Raji (cell line): Measurements from ENCODE around the gene GFRA3.

Experiments used
- POLR2A ChIP-seq: IDR thresholded peaks from 2 replicates; pipeline ENCODE4 v1.6.1; 2011; ENCODE audit warnings: low read depth, low read length, control low read depth; ENCODE audit not compliant: insufficient read depth

GFRA3 gene, protein sequence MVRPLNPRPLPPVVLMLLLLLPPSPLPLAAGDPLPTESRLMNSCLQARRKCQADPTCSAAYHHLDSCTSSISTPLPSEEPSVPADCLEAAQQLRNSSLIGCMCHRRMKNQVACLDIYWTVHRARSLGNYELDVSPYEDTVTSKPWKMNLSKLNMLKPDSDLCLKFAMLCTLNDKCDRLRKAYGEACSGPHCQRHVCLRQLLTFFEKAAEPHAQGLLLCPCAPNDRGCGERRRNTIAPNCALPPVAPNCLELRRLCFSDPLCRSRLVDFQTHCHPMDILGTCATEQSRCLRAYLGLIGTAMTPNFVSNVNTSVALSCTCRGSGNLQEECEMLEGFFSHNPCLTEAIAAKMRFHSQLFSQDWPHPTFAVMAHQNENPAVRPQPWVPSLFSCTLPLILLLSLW

DNA sequence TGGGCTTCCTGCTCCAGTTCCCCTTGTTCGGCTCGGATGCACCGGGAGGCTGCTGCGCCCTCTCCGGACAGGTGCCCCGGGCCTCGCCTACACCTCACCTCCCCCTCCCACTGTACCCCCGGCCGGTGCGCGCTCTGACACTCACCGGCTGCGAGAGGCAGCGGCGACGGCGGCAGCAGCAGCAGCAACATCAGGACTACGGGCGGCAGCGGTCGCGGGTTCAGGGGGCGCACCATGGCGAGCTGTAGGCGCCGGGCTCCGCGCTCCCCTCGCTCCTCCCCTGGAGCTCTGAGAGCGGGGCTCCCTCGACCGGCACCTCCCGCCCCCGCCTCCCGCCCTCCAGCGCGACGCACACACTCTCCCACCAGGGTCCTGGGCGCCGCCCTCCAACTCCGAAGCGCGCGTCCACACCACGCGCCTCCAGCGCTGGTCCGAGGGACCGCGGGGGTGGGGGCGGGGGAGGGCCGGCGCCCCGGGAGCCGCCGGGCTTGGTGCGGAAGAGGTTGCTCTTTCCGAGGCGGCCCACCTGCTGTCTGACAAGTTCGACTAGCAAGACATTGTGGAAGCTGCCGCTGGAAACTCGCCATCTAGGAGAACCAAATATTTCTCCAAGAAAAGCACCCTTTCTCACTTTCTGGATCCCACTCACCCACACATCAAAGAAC lies at the start of gene GFRA3:
Gene GFRA3 (minus strand): TSS at position 433 of the 665 bp plus-strand sequence. CDS start 197 bp downstream, at position 236.
- no peak for TF ChIP-seq POLR2A

GRCh38 chr5:138316355-138316754 lies 41.9 kb upstream of the GFRA3 start:
- no peak for TF ChIP-seq POLR2A

DNA sequence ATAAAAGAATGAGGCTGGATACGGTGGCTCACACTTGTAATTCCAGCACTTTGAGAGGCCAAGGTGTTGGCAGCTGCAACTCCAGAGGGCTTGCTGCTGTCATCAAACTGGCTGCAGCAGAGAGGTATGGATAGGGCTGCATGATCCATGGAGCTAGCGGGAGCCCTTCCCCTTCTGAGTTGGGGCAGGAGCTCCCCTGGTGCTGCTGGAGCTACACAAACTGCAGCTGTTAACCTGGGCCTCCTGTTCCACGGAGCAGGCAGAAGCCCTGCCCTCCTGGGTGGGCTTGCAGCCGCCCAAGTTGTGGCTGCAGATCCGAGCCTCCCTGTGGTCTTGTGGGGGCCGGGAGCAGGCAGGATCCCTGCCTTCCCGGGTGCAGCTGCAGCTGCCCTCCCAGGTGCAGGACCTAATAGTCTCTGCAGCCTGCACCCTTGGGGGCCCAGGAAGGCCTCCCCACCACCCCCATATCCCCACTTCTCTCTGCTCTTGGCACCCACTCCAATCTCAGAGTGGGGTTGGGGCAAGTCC lies 41.4 kb upstream of the GFRA3 start:
- no peak for TF ChIP-seq POLR2A

DNA sequence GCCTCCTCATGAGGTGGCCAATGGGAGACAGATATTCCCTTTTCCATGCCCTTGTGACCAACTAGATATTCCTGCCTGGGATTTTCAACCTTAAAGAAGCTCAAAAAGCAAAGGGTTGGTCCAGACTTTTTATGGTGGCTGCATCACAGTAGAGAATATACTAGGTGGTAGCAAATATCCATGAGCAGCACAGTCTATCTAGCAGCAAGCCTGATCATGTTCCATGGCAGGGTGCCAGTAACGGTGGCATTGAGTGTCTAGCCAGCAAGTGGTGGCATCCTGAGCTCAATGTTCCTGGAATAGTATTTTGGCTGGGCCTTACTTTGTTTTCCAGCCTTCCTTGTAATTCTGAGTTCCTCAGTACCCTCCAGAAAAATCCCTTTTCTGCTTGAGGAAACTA lies 31.4 kb upstream of the GFRA3 start:
- no peak for TF ChIP-seq POLR2A

GRCh38 chr5:138303372-138303771 lies 29.0 kb upstream of the GFRA3 start:
- no peak for TF ChIP-seq POLR2A

- TF ChIP-seq POLR2A = no peak
Measured at GRCh38 chr5:138289296-138289695, 14.9 kb upstream of the GFRA3 start.

DNA sequence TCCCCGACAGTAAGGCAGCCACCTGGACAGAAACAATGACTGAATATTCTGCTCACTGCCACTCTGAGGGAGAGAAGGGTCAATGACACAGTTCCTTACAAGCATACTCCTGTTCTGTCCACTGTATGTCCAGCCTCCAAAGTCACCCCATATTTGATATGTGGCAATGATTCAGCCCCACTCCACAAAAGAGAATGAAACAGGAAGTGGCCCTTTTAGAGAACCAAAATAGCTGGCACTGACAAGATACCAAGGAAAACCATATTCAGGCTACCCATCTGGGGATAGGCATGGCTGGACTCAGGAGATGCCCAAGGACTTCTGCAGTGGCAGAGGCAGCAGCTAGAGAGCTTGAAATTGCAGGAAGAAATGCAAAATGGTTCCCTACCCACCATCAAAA lies 12.8 kb upstream of the GFRA3 start:
- TF ChIP-seq POLR2A = no peak

DNA sequence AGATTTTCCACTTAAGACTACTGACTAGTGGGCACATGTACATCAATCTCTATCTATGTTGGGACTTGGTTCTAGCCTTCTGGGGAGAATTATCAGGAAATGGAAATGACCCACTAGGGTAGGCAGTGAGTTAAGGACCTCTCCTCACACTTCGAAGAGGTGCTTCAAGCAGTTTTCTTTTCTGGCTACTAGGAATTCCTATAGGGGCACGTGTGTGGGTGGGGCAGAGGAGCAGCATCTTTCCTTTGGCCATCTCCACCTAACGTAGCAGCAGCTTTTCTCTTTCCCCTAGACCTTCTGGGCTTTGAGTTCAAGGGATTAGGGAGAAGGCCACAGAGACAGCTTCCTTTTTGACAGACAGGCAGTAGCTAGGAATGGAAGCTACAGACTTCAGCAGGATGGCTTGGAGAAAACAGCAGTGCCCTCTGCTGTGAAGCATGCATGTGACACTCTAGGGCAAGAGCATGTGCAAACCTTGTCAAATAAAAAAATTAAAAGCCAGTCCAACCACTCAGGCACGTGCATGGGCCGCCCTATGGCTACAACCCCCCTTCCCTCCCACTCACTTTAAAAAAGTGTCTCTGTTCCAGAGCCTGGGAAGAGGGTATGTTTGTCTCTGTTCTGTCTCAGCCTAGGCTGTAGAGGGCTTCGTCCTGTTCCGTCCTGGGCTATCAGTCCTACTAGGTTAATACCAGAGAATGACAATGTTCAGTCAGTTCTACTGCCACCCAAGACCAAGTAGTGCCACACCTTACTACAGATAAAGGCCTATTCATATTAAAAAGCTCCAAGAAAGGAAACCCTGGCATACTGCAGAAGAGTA lies 8.7 kb upstream of the GFRA3 start:
- no peak for TF ChIP-seq POLR2A

DNA sequence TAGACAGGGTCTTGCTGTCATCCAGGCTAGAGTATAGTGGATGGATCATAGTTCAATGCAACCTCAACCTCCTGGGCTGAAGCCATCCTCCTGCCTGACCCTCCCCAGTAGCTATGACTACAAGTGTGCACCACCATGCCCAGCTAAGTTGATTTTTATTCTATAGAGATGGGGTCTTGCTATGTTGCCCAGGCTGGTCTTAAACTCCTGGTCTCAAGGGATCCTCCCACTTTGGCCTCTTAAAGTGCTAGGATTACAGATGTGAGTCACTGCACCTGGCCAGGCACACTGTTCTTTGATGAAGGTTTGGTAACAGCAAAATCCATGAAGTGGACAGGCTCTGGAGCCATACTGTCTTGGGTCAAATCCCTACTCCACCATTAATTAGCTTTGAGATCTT lies 6.5 kb upstream of the GFRA3 start:
- TF ChIP-seq POLR2A = no peak

DNA sequence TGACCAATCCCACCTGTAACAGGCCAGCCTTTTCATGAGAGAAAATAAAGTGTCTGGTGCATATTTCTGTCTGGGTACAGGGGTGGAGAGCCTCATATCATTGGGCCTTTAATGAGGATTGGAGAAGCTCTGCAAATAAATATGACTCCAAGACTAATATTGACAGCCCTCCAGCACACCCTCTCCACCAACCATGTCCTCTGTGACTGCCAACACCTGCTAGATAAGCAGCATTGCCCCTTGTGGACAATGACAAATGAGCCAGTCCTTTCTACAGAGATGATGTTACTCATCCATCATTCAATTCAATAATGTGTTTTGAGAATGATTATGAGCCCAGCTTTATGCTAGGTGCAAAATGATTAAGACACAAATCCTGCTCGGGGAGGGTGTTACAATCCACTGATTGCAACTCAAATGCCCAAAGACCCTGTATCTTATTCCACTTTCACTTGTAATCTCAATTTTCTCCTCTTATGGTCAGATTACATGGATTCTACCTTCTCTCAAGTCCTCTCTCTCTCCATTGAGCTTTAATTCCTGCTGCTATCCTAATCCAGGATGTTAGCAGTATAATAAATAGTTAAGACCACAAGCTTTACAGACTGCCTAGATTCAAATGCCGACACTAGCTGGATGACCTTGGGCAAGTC lies 2.1 kb upstream of the GFRA3 start:
- TF ChIP-seq POLR2A = no peak

- TF ChIP-seq POLR2A = no peak
Measured at GRCh38 chr5:138275895-138276294, 1.5 kb upstream of the GFRA3 start.

DNA sequence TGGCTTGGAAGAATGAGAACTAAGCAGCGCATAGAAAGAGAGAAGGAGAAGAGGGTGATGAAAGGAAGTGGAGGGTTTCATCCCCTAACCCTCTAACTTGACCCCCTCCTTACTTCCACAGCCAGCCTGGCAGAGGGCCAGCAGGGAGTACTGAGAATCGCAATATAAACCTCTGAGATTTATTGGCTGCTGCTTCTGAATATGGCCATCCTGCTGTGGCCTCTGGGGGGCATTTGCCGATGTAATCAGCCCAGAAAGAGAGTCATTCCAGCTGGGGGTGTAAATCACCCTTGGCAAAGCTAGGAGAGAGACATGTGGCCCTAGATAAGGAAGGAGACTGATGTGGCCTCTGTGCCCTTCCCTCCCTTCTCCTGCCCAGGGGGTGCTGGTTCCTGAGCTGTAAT lies 960 bp upstream of the GFRA3 start:
- TF ChIP-seq POLR2A = no peak

- no peak for TF ChIP-seq POLR2A
Measured at GRCh38 chr5:138273834-138274188, 610 bp downstream of the GFRA3 start.

- no peak for TF ChIP-seq POLR2A
Measured at GRCh38 chr5:138272681-138273080, 1.7 kb downstream of the GFRA3 start.

GRCh38 chr5:138271281-138271680 lies 3.1 kb downstream of the GFRA3 start:
- TF ChIP-seq POLR2A = no peak
